Smooth muscle cell of the coronary artery (primary cell): ENCODE results near the gene MYH16. TPM values are rescaled to one million over a fixed set of nuclear protein-coding genes. Genes with fewer than 3 reads are reported as not detected.

Experiments
- total RNA-seq: library from RNA; depleted of rRNA; stranded (reverse); fragments of >200 nt; gene quantifications from 2 replicates; pipeline ENCODE4 v1.2.3, GENCODE V29; 2014; ENCODE audit warnings: low replicate concordance

The MYH16 gene
- 0.08 TPM in 1 of 2 replicates, not detected in the other for total RNA-seq

GRCh38 chr7:99272476-99273045, at the start of gene MYH16:
Gene MYH16, plus strand, starts transcription at chr7:99272839.

DNA sequence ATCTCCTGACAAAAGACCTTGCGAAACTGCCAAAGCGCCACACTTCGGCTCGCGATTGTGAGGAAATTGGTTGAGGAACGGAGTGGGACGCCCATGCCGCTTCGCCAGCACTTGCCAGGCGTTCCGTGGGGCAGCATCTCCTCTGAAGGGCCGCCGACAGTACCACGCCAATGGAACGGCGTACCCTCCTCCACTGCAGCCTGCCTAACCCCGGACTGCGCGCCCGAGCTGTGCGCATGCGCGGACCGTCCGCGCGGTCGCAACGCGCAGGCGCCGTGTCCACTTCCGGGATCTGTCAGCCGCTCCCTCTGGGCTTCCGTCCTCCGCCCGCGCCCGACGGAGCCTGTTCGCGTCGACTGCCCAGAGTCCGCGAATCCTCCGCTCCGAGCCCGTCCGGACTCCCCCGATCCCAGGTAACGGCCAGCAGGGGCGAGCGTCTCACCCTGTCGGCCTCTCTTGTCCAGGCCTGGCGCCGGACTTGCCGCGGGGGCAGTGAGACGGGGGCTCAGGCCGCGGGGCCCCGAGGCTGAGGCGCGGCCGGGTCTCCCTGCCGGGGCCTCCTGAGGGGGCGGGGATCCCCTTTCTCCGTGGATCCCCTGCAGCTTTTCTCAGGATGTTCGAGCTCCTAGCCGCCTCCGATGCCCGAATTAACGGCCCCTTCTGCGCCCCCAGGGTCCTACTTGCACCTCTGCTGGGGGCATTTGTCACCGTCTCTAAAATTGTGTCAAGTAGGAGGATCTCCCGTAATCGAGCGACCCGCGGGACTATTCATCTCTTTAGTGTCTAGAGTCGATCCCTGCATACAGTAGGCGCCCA, 53.2 kb downstream of the MYH16 start, which contains the start of gene ARPC1A:
Gene ARPC1A, plus strand, starts transcription at position 307 of the 816 bp plus-strand sequence. CDS start 7,456 bp downstream, outside the sequence.

Other genes with a start within 250 kb of the MYH16 start
- 6.9 and 24.8 TPM in 2 replicates for gene SMURF1, start 128.7 kb upstream of the MYH16 start, total RNA-seq
- gene KPNA7, start 64.7 kb upstream of the MYH16 start, total RNA-seq: not detected in 2 replicates
- 163 and 223 TPM in 2 replicates for gene ARPC1A, start 53.1 kb downstream of the MYH16 start, total RNA-seq
- gene ARPC1B, start 101.9 kb downstream of the MYH16 start, total RNA-seq: 380 and 552 TPM in 2 replicates
- 25.0 and 28.9 TPM in 2 replicates for gene PDAP1, start 135.8 kb downstream of the MYH16 start, total RNA-seq
- 109 and 191 TPM in 2 replicates for gene BUD31, start 136.1 kb downstream of the MYH16 start, total RNA-seq
- gene PTCD1, start 166.0 kb downstream of the MYH16 start, total RNA-seq: 5.1 and 6.5 TPM in 2 replicates
- 23.5 and 27.0 TPM in 2 replicates for gene CPSF4, start 166.1 kb downstream of the MYH16 start, total RNA-seq
- gene ATP5MF, start 193.3 kb downstream of the MYH16 start, total RNA-seq: 136 and 465 TPM in 2 replicates
- 1.8 and 5.0 TPM in 2 replicates for gene ZNF789, start 200.1 kb downstream of the MYH16 start, total RNA-seq
- gene ZNF394, start 227.4 kb downstream of the MYH16 start, total RNA-seq: 17.2 and 20.7 TPM in 2 replicates
- 8.1 and 10.1 TPM in 2 replicates for gene ZKSCAN5, start 231.8 kb downstream of the MYH16 start, total RNA-seq